Activated naive CD4-positive, alpha-beta T cell (primary cell): Measurements from ENCODE around the gene FOXG1.

Source experiments
- DNase-seq, 4 experiments: peaks; one replicate each; lab custom pipeline; 2025; lab: John Stamatoyannopoulos, UW

FOXG1 gene

DNA sequence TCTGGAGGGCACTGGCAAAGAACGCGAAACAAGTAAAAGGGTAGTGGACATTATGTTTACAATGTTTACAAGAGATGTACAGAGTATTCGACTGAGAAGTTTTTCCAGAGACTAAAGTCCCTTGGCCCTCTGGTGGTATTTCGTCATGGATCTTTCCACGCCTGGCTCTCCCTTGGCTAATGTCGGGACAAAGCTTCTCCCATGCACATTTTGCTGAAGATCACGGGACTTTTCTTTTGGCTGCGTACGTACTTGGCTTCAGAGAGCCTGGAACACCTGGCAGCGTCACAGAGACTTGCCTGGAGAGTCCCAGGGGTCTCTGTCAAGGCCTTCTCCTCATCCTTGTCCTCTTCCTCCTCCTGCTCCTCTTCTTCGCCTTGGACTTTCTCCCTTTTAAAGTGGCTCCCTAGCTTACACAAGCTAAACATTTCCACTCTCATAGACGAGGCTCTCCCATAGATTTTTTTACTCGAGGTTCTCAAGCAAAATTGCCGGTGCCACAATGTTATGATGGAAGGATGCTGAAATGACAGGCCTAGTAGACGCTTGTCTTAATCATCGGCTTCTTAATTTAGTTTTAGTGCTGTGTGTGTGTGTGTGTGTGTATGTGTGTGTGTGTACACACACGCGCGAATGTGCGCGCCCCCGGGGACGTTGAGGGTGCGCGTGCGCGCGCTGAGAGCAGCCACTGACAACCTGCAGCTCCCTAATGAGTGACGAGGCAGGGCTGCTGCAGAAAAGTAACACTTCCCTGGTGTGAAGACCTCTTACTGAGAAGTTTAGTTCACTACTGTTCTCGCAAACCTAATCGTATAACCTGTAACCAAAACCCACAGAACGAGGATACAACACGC, 4.9 kb upstream of the FOXG1 start:
- no peak for DNase-seq

DNA sequence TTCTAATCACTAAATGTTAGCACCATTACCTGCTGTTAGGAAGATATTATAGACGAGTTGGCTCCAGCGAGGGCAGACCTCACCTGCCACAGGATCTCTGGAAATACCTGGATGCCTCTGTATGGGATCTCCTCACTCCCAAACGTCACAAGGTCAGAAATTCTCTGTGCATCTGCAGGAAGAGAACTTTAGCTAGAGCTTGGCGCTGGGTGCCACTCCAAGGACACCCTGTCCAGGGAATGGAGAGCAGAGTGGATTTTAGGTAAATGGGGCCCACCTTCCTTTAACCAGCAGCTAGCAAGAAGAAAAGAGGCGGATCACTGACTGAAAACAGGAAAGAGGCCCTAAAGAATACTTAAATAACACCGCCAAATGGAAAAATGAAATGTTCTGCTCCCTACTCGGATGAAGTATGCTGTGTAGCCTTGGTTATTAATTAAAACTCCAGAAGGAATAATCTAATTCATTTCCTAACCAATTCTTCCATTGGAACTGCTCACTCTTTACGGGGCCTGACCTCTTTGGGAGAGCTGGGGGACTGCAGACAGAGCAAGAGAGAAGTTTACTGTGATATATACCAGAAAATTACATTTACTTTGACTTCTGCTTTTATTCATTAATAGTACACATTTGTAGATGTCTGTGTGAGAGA, 4.2 kb upstream of the FOXG1 start:
- DNase-seq, result no peak

DNA sequence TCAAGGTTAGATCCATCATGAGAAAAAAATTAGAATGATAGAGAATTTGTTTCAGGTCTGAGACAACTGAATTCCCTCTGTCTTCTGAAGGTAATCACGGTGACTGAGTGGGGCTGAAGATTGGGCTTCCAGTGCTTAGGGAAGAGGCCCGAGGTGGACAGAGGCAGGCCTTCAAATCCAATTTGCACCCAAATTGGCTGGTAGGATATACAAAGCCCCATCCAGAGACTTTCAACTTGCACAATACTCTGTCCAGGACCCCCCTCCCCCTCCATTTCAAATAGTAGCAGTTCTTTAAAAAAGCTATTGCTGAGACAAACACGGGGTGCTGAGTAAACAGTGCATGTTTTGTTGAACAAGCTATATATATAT, 3.6 kb upstream of the FOXG1 start:
- no peak for DNase-seq

DNA sequence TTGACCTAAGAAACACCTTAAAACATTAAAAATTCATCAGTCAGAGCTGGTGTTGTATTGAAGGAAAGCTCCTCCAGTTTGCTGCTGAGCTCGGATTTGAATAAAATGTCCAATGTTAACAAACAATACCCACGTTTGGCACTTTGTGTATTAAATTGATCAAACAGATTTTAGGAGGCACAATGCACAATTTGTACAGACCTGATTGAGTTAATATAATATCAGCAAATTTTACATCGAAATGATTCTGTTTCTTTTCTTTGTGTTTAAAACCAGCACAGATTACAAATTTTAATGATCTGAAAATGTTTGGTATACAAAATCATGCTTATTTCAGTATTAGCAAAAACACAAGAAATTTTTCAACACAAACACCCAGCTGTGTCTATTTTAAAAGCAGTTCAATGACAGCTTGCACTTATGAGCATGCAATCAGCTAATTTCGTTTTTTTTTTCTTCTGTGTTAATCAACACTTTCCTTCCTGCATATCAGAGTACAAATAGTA, 2.8 kb upstream of the FOXG1 start:
- DNase-seq, result no peak

DNA sequence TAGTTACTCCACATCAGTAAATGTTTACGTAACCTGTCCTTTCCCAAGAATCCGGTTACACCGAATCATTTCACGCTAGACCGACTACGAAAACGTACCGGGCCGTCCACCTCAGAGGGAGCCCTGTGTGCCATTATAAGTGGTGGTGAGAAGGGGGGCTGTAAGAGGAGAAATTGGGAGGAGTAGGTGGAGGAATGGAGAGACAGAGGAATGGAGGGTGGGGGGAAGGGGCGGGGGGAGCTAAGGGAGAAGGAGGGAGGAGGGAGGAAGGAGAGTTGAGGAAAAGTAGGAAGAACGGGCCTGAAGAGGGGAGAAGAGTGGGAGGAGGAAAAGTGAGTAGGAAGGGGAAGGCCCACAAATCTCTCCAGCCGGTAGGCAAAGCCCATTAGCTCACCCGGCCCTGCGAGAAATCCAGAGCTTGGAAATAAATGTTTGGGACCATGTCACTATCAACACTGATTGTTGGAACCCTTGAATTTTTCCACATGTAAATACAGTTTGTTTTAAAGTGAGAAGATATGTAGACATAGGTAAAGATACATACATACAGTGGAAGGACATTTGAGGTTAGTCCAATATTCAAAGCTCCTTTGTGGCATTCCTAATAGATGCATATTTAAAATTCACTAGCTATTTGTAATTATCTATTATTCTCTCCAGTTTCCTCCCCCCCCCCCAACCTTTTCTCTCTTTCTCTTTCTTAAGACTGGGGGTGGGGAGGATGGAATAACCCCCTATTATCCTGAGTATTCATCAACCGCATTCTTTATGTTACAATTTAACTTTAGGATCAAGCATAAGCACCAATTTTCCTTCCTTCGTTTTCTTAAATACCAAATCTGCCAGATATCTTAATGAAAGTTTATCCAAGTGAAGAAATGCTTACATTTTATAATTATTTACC, 2.1 kb upstream of the FOXG1 start:
- no peak for DNase-seq

DNA sequence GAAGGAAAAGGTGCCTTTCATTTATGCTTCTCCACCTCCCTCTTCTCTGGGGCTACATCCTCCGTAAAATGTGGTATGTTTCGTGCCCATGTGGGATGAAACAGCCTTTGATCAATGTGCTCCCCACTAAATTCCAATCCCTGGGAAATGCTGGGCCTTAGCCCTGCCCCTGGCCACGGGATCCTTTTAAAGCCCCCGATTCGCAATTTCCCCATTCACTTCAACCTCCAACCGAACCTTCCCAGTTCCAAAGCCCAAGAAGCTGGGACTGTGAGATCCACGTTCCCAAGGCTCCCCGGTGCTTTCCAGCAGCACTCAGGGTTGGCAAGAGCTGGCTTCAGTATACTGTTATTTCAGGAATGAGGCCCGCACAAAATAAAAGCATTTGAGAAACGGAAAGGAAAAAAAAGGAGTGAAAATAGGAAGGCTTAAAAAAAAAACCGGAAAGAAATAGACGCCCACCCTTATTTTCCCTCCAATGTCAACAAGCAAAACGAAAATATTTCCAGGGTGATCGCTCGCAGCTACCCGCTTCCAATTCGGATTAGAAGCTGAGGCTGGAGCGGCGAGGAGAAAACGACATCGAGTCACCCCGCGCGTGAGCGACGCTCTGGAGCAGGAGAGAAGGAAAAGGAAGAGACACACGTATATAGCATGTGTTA, 1.3 kb upstream of the FOXG1 start:
- no peak for DNase-seq

DNA sequence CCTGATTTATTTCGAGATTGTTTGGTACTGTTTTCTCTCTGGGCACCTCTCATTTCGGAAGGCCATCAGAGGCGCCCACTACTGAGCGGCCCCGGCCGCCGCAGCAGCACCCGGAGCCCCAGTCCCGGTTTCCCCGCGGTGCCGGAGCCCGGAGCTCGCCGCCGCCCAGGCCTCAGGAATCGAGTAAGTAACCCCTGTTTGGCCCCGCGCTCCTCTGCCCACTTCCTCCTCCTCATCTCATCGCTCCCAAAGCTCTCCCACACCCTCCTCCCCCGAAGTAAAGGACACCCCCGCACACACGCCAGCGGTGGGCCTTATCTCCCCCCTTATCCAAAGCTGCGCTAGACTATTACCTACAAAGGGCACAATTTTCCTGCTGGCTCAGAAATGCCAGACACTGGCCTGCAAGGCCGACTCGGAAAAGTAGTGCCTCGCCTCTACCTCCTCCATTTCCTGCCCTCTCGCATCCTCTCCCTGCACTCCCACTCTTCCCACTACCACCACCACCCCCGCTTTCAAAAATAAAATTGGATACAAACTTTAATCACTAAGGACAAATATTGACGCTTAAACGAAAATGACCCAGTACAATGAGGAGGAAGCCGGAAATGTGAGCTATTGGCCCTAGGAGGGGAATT, 637 bp upstream of the FOXG1 start:
- no peak for DNase-seq

DNA sequence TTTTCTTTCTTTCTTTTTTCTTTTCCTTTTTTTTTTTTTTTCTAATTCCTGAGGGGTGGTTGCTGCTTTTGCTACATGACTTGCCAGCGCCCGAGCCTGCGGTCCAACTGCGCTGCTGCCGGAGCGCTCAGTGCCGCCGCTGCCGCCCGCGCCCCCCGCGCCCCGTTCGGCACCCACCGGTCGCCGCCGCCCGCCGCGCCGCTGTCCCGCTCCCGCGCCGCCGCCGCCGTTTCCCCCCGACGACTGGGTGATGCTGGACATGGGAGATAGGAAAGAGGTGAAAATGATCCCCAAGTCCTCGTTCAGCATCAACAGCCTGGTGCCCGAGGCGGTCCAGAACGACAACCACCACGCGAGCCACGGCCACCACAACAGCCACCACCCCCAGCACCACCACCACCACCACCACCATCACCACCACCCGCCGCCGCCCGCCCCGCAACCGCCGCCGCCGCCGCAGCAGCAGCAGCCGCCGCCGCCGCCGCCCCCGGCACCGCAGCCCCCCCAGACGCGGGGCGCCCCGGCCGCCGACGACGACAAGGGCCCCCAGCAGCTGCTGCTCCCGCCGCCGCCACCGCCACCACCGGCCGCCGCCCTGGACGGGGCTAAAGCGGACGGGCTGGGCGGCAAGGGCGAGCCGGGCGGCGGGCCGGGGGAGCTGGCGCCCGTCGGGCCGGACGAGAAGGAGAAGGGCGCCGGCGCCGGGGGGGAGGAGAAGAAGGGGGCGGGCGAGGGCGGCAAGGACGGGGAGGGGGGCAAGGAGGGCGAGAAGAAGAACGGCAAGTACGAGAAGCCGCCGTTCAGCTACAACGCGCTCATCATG, 654 bp downstream of the FOXG1 start:
- DNase-seq, result no peak

DNA sequence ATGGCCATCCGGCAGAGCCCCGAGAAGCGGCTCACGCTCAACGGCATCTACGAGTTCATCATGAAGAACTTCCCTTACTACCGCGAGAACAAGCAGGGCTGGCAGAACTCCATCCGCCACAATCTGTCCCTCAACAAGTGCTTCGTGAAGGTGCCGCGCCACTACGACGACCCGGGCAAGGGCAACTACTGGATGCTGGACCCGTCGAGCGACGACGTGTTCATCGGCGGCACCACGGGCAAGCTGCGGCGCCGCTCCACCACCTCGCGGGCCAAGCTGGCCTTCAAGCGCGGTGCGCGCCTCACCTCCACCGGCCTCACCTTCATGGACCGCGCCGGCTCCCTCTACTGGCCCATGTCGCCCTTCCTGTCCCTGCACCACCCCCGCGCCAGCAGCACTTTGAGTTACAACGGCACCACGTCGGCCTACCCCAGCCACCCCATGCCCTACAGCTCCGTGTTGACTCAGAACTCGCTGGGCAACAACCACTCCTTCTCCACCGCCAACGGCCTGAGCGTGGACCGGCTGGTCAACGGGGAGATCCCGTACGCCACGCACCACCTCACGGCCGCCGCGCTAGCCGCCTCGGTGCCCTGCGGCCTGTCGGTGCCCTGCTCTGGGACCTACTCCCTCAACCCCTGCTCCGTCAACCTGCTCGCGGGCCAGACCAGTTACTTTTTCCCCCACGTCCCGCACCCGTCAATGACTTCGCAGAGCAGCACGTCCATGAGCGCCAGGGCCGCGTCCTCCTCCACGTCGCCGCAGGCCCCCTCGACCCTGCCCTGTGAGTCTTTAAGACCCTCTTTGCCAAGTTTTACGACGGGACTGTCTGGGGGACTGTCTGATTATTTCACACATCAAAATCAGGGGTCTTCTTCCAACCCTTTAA, 1.5 kb downstream of the FOXG1 start:
- no peak for DNase-seq

DNA sequence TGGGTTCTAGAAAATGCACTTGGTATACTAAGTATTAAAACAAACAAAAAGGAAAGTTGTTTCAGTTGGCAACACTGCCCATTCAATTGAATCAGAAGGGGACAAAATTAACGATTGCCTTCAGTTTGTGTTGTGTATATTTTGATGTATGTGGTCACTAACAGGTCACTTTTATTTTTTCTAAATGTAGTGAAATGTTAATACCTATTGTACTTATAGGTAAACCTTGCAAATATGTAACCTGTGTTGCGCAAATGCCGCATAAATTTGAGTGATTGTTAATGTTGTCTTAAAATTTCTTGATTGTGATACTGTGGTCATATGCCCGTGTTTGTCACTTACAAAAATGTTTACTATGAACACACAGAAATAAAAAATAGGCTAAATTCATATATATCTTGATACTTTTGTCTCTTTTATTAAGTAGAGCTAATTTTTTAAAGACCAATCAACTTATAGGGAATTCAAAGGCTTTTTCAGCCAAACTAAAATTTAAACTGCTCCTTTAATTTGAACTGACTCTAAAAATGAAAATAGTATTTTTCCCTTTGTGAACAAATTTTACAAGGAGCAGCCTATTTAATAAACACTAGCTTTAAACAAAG, 2.8 kb downstream of the FOXG1 start:
- no peak for DNase-seq

DNA sequence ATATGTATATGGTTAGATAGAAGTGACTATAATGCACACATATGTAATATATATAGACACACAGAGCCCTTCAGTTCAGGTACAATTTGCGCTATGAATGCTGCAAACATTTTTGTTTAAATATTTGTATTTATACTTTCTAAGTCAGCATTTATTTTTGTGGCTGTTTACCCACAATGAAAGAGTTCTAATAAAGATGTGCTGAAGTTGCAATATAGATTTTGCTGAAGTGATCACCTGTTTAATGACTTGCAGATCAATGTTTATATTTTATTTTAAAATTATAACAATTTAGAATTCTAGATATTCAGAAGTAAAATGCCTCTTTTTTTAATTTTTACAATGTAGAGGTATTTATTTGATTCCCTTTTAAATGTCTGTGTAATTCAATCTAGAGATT, 3.5 kb downstream of the FOXG1 start:
- DNase-seq, result no peak

DNA sequence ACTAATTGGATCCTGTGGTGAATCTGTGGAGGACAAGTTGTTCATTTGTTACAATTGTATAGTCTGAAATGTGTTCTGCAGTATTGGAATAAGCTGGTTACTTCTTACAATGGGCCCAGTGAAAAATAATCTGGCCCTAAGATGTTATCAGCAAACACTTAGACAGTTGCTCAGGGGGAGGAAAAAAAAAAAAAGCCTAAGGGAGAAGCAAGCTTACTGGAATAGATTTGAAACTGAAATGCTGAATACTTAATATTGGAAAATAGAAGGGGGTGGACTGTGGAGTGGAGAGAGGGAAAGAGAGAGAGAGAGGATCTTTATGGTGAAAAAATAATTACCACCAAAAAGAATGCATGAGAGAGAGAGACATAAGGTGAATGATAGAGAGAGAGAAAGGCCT, 4.0 kb downstream of the FOXG1 start:
- DNase-seq, result no peak

DNA sequence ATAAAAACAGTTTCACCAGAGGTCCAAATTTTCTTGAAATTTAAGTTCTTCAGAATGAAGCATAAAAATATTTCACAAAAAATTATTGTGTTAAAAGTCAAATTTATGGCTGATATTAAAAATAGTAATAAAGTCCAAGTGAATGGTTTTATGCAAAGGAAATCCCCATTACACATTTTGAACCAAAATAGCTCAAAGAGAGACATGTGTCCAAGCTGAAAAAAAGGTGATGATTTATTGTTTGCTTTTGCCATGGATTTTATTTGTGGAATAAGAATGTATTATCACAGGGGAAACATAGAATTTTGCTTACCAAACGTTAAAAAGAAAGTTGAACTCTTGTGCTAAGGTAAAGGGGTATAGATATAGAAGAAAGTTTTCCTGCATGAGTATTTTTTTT, 4.6 kb downstream of the FOXG1 start:
- DNase-seq, result no peak

DNA sequence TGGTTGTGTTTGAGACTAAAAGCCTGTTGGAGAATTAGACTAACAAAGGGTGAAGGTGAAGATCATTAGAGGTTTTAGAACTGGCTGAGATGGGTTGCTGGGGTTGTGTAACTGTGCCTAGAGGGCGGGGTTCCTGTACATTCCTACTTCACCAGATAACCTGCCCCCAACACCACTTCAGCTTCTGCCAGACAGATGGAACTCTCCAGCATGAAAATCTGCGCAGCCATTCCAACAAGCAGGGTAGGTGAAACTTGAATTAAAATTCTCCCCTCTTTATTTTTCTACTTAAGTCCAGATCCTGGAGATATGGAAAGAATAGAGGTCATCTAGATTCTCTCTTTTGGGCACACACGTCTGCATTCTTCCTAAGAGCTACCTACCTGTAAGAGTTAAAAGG, 6.0 kb downstream of the FOXG1 start:
- DNase-seq, result no peak

DNA sequence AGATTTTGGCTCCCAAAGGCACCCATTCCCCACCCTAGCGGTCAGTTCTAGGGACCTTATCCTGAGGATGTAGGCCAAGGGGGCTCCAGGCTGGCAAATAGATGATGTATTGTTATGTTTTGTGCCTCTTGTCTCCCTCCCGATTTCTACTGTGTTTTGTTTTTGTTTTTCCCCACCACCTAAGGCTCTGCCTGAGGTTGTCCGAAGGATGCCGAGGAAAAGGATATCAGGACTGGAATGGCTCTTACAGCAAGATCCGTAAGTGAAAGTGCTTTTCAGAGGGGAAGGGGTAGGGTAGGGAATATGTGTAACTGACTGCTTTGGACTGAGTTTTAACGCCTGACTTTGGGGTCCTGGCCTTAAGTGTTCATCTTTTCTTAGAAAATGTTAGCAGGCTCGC, 6.6 kb downstream of the FOXG1 start:
- DNase-seq, result no peak

DNA sequence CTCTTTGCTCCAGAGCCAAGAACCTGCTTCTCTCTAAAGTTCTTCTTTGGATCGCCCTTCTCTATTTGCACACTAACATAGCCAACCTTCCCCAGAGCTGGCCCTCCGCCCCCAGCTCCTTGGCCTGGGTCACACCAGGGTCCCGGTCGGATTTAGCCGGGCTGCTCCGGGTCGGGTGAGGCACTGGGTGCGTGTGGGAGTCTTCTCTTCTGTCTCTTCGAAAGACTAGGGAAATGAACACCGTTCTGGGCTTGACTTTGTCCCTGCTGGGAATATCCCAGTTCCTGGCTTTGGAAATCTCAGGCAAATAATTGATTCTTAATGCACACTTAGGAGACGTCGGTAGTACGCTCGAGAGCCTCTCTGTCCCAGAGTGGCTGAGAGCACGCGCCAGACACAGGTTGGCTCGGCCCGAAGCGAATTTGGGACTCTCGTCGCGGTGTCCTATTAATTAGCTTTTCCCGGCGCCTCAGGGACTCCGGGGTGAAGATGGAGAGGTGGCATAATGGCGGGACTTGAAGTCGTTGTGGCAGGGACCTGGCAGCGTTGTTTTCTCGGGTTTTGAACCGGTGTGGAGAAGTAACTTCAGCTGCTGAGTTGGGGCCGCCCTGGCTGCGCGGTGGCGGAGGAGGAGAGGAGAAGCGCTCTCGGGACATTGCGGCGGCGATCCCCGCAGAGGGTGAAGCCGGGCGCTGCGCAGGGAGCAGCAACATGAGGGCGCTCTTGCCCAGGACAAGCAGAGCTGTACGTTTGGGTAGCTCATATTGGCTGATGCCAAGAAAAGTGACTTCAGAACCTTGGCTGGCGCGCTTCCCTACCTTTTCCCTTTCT, 7.5 kb downstream of the FOXG1 start:
- DNase-seq, result no peak

DNA sequence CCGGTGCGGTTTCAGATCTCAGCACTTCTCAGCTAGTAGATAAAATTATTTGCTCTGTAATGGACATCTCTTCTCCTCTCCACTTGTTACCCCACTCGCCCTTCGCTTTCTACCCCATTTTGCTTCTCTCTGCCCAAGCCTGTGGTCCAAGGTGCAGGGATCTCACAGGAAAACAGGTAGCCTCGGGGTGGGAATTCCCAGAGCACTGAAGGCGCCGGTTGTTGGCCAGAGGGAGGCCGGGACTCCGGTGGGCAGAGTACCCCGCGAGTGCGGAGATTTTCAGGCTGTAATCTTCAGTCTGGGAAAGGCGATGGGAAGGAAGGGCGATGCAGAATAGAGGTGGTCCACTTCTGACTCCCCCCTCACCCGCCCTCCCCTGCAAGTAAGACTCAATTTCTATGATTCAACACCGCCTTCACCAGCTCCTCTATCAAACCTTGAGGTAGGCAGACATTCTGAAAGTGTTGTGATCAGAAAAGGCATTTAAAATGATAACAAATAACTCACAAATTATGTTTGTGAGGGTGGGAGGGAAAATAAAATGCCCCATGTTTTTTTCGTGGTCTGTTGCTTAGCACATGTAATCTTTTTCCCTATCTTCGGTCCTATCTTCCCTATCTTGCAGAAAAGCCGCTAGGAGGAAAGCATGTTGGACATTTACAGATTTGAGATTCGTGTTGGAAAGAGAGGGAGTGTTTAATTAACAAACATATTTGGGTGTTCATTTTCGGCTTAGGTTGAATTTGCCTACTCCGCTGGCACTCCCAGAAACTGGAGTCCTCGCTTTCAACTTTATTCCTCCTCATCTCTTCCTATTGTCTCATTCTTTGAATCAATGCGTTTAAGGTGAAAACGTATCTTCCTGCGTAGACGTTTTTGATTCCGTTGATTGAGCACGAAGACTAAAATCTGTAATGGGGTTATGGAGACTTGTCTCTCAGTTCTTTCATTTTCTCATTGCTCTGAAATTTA, 8.5 kb downstream of the FOXG1 start:
- no peak for DNase-seq
